PFSK-1 (cell line): Measurements from ENCODE around the gene SLC25A38.

Experiments used
- FOXP2 ChIP-seq: optimal IDR thresholded peaks from 2 replicates; pipeline ENCODE3; 2011; ENCODE audit warnings: borderline replicate concordance, control low read depth, inconsistent platforms; ENCODE audit not compliant: insufficient read depth; ENCODE audit errors: extremely low read length, extremely low read depth
- POLR2AphosphoS5 ChIP-seq: IDR thresholded peaks from 2 replicates; pipeline ENCODE4 v1.6.1; 2012; ENCODE audit warnings: low read depth, mild to moderate bottlenecking, control low read depth, low read length, moderate library complexity
- REST ChIP-seq, 2 experiments: IDR thresholded peaks; 2 replicates each; pipeline versions ENCODE4 v1.6.1 to v1.8.0; 2011 to 2012; ENCODE audit warnings: low read depth in 2 of 2, low read length in 2 of 2, control low read depth in 1 of 2, inconsistent platforms in 1 of 2, mild to moderate bottlenecking in 1 of 2, moderate library complexity in 1 of 2; ENCODE audit not compliant: insufficient read depth in 1 of 2
- SIN3A ChIP-seq: IDR thresholded peaks from 2 replicates; pipeline ENCODE4 v1.6.1; 2012; ENCODE audit warnings: mild to moderate bottlenecking, low read length, moderate library complexity, borderline replicate concordance; ENCODE audit not compliant: insufficient read depth
- TAF1 ChIP-seq: IDR thresholded peaks from 2 replicates; pipeline ENCODE4 v1.6.1; 2012; ENCODE audit warnings: low read length, control low read depth, borderline replicate concordance; ENCODE audit not compliant: insufficient read depth

The SLC25A38 gene

GRCh38 chr3:39339086-39339485 is 44.1 kb upstream of the SLC25A38 start:
- TF ChIP-seq SIN3A (no peak), FOXP2 (no peak)

GRCh38 chr3:39343076-39343717 is 40.0 kb upstream of the SLC25A38 start:
- TF ChIP-seq POLR2AphosphoS5 (no peak), FOXP2 (no peak), SIN3A (no peak), REST (IDR thresholded peaks at IDR 0.05; ENCODE audit: insufficient read depth in 1 of 2, low read depth in 2 of 2, low read length in 2 of 2) (no peak), TAF1 (no peak)

GRCh38 chr3:39343760-39344159 is 39.4 kb upstream of the SLC25A38 start:
- no peak for TF ChIP-seq FOXP2
- no peak for TF ChIP-seq REST (IDR thresholded peaks at IDR 0.05; ENCODE audit: insufficient read depth in 1 of 2, low read depth in 2 of 2, low read length in 2 of 2)
- TF ChIP-seq TAF1 = no peak

GRCh38 chr3:39344746-39345344 is 38.3 kb upstream of the SLC25A38 start:
- TF ChIP-seq FOXP2 (no peak), SIN3A (no peak), TAF1 (no peak), POLR2AphosphoS5 (no peak), REST (IDR thresholded peaks at IDR 0.05; ENCODE audit: insufficient read depth in 1 of 2, low read depth in 2 of 2, low read length in 2 of 2) (no peak)

GRCh38 chr3:39346785-39347585 is 36.2 kb upstream of the SLC25A38 start:
- TF ChIP-seq SIN3A = no peak
- TF ChIP-seq TAF1 = no peak
- no peak for TF ChIP-seq FOXP2
- no peak for TF ChIP-seq POLR2AphosphoS5
- TF ChIP-seq REST (IDR thresholded peaks at IDR 0.05; ENCODE audit: insufficient read depth in 1 of 2, low read depth in 2 of 2, low read length in 2 of 2) = no peak
